Coronary artery (tissue), 2 donors: ENCODE measurements around the gene KLF5.
A peak's percentile ranks its signal among the peaks of the same experiment; 100 is the strongest.

Source experiments
- DNase-seq: peaks from one replicate; pipeline ENCODE4 v3.0.0-alpha.2; 2017; ENCODE audit warnings: low spot score
- H3K27ac ChIP-seq, 2 donors: fragments of 200-600 bp; sonication (generic); one replicate each; pipeline ENCODE4 v1.5.1; 2016 to 2019
- H3K4me3 ChIP-seq: fragments of 200-600 bp; sonication (generic); 2 replicates; pipeline ENCODE4 v1.5.1; 2016; ENCODE audit warnings: mild to moderate bottlenecking, moderate library complexity
- CTCF ChIP-seq: fragments of 200-600 bp; sonication (generic); IDR thresholded peaks from one replicate; pipeline ENCODE4 v1.5.1; 2019; ENCODE audit warnings: antibody characterized with exemption

The KLF5 gene

GRCh38 chr13:73058736-73059459 is at the start of gene KLF5:
KLF5 (plus strand) TSS chr13:73059005; CDS start chr13:73059328, 323 bp downstream.
- TF ChIP-seq CTCF, result no peak
- DNase-seq, result peak; percentile 97
- peak within 1 kb of the TSS; percentile 76 to 81 for H3K27ac ChIP-seq
- H3K4me3 ChIP-seq, result peak within 1 kb of the TSS; percentile 95

GRCh38 chr13:73011751-73012150 is 47.1 kb upstream of the KLF5 start:
- TF ChIP-seq CTCF, result no peak
- Histone ChIP-seq H3K27ac (no peak overlapping the region), H3K4me3 (no peak overlapping the region)
- no peak for DNase-seq

GRCh38 chr13:73015805-73016204 is 43.0 kb upstream of the KLF5 start:
- no peak overlapping the region for H3K4me3 ChIP-seq
- DNase-seq, result no peak
- H3K27ac ChIP-seq, result no peak overlapping the region
- TF ChIP-seq CTCF, result no peak

GRCh38 chr13:73018336-73018735 is 40.5 kb upstream of the KLF5 start:
- DNase-seq, result no peak
- Histone ChIP-seq H3K4me3 (no peak overlapping the region), H3K27ac (no peak overlapping the region)
- no peak for TF ChIP-seq CTCF

- H3K27ac ChIP-seq, result no peak overlapping the region
- no peak for TF ChIP-seq CTCF
- H3K4me3 ChIP-seq, result no peak overlapping the region
- DNase-seq, result no peak
These were observed 33.4 kb upstream of the KLF5 start for GRCh38 chr13:73025217-73026012.

- no peak for DNase-seq
- no peak for TF ChIP-seq CTCF
- Histone ChIP-seq H3K27ac (no peak overlapping the region), H3K4me3 (no peak overlapping the region)
These were observed 23.9 kb upstream of the KLF5 start for GRCh38 chr13:73034901-73035300.
